NCI-H2196 treated with DMSO at 0.1 percent for 48 hours (cell line): ENCODE measurements around the gene RERGL.
"Not testable (repeated sequence)": the region's sequence is repeated elsewhere in the genome, so short reads cannot be mapped to it uniquely, and the experiment has no call there.

Experiments used
- DNase-seq: peaks from one replicate; lab custom pipeline; 2025; ENCODE audit not compliant: unreplicated experiment; lab: John Stamatoyannopoulos, UW

The RERGL gene, protein sequence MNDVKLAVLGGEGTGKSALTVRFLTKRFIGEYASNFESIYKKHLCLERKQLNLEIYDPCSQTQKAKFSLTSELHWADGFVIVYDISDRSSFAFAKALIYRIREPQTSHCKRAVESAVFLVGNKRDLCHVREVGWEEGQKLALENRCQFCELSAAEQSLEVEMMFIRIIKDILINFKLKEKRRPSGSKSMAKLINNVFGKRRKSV

DNA sequence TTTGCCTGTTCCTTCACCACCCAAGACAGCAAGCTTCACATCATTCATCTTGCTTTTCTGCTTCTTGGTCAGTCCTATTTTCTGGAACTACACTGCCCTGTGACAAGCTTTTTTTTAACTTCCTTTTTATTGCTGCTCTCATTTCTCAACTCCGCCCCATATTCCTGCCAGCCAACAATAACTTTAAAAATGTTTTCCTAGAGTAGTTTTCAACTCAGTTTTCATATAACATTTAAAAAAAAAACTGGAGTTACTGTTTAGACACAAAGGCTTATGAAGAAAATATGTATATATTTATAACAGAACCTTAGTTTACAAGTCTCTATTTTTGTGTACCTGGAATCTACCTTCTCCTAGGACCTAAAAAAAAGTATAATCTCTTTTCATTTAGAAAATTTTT is at the start of gene RERGL:
Gene RERGL, minus strand, starts transcription at position 101 of the 400 bp plus-strand sequence. Its CDS starts 53 bp downstream, at position 48.
- DNase-seq: no peak

- DNase-seq: no peak
These were observed 49.3 kb upstream of the RERGL start for GRCh38 chr12:18139254-18139653.

DNA sequence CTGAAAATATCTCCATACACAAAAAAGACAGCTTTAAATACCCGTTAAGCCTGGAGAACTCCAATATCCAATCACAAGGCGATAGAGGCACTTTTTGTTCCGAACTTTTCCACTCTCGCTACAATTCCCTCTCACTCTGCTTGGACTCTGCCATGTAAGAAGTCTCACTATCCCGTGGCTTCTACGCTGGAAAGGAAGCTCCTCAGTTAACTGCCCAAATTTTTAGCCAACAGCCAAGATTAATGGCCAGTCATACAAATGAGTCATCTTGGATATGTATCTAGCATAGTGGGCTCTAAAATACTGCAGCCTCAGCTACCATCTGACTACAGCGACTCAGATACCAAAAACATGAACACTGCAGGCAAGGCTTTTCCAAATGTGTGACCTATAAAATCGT is 45.5 kb upstream of the RERGL start:
- DNase-seq: no peak

GRCh38 chr12:18135086-18135485 is 45.1 kb upstream of the RERGL start:
- no peak for DNase-seq

- DNase-seq: no peak
These were observed 40.9 kb upstream of the RERGL start for GRCh38 chr12:18130851-18131250.

DNA sequence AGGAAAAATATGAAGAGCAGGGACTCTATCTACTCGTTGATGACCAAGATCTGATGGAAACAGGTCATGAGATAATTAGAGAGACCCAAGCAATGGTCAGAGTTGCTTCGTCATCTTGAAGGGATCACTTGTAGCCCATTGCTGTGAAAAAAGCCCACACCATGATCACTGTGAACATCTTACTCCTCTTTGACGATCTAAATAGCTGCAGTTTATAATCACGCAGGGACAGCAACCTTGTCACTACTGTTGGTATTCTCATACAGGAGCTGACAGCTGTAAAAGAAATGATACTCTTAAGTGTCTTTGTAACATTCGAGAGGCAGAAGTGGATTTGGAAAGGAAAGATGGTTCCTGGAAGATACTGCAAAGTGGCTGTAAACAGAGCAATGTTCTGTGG is 33.7 kb upstream of the RERGL start:
- no peak for DNase-seq

DNA sequence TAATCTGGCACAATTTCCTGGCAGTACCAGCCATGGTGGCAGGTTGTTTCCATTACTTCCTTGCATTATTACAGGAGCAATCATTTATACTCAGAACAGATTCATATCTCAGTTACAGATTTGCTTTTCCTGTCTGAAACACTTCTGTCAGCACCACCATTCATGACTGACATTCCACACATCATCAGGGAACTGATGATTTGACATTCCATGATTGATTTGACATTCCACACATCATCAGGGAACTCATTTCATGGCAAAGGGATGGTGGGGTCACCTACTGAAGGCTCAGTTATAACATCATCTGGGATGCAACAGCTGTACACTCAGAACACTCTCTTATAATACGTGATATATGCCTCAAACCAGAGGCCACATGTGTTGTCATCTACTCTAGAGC is 30.9 kb upstream of the RERGL start:
- no peak for DNase-seq

GRCh38 chr12:18108611-18109010 is 18.6 kb upstream of the RERGL start:
- no peak for DNase-seq

DNA sequence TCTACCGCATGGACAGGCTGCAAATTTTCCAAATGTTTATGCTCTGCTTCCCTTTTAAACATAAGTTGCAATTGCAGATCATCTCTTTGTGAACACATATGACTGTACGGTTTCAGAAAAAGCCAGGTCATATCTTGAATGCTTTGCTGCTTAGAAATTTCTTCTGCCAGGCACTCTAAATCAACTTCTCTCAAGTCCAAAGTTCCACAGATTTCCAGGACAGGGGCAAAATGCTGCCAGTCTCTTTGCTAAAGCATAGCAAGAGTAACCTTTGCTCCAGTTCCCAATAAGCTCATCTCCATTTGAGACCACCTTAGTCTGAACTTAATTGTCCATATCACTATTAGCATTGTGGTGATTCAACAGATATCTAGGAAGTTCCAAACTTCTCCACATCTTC is 13.6 kb upstream of the RERGL start:
- DNase-seq: no peak

DNA sequence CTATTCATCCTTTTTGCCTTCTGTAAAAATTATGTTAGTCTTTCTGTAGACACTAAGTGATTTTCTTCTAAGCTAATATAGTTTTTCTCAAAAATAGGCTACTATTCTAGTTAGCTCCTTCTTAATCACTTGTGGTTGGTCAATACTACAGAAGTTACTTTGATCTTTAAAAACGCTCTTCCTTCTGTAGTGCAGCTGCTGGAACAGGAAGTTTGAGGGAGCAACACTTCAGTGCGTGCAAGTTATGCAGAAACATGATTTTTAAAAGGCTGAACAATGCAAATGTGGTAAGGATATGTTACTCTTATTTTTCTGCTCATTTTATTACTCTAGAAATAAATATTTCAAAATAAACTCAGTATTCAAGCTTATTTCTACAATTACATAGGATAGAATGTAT is 11.1 kb upstream of the RERGL start:
- no peak for DNase-seq

GRCh38 chr12:18084080-18084479 is 5.9 kb downstream of the RERGL start:
- no peak for DNase-seq

GRCh38 chr12:18079541-18080246 is 10.3 kb downstream of the RERGL start:
- DNase-seq: no peak

DNA sequence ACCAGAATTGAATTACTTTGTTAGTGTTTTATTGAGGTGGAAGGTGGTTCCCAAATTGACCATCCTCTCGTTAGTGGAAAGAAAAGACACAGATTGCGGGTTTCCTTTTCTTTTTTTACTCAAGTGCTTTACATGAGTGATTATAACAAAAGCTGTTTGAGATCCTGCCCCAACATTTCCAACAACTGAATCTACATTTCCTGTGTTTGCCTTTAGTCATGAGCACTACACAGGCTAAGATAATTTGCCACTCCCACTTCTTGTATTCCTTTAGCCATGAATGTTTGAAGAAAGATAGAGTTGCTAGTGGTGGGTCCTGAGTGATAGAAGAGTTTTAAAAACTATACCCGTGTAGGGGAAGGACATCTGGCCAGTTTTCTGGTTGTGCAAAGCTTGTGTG is 16.0 kb downstream of the RERGL start:
- DNase-seq: no peak

GRCh38 chr12:18072723-18073122 is 17.3 kb downstream of the RERGL start:
- DNase-seq: no peak

GRCh38 chr12:18071336-18071735 is 18.7 kb downstream of the RERGL start:
- no peak for DNase-seq

GRCh38 chr12:18068355-18068754 is 21.6 kb downstream of the RERGL start:
- DNase-seq: no peak

DNA sequence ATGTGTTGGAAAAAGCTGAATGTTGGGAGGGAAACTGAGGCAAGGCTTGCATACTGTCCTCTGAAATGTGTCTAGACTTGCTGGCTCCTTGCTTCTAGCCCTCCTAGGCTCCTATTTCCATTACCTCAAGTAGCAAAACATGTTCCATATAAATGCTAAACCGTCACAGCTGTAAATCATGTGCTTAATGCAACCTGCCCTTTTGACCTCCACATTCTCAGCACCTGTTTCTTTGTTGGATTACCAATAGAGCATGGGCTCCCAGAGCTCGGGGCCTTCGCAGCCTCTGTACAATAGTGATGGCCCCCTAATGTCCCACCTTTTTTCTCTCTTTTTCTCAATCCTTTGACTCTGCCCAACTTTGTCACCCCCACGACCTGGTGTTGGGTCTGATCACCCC is 23.3 kb downstream of the RERGL start:
- DNase-seq: no peak

GRCh38 chr12:18062867-18063266 is 27.1 kb downstream of the RERGL start:
- DNase-seq: not testable (repeated sequence)

GRCh38 chr12:18057051-18057450 is 32.9 kb downstream of the RERGL start:
- no peak for DNase-seq

DNA sequence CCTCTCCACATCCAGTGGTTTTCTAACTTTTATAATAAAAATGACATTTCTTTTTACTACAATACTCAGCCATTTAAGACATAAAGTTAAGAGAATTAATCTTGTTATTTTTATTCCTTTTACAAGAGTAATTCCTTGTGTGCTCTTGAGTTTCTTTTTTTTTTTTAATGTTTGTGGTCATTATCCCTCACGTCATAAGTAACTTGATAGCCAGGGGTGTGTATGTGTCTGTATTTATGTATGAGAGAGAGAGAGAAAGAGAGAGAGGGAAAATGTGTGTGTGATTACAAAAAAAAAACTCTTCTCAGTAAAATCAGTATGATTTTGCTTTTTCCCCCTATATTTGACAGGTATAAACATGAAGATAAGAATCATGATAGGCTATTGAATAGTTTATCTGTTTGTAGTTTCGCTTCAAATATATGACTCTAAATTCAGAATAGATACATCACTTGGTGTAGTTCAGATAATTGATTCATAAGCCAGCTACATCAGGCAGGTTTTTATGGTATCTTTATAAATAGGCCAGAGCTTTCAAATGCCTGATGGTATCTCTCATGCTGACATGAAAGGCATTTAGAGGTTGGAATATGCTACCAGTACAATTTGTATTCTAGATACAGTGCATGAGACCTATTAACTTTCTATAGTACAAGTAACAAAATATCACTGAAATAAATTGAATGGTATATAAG is 34.9 kb downstream of the RERGL start:
- no peak for DNase-seq

DNA sequence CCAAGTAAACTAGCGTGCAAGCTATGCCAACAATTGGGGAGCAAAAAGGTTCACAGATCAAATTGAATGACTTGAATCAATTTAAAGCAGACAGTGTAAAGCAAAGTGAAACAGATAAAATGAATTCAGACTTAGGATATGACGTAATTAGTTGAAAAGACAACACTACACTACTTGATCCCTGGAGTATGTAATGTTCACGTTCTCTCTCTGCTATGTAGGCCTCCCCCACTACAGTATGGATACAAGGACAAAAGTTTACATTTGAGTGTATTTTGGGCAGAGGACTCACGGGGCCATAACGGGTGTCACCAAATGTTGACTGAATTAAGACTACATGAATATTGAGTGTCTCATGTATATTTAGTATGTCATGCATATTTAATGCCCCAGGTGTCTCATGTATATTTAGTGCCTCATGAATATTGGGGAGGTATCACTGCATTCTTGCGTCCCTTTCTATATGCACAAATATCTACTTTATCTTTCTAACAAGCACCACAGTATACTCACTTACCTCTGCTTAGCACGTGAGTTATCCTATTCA is 44.5 kb downstream of the RERGL start:
- no peak for DNase-seq
